GM18861 (cell line): Measurements from ENCODE around the gene GP1BA.
"Not testable (repeated sequence)": the region's sequence is repeated elsewhere in the genome, so short reads cannot be mapped to it uniquely, and the experiment has no call there.

ENCODE experiments used
- ATAC-seq: cut with Tn5 transposase; IDR thresholded peaks from one replicate; pipeline ENCODE4 v1.9.1; 2021; ENCODE audit not compliant: unreplicated experiment

GP1BA gene

GRCh38 chr17:4901108-4901647, 30.9 kb upstream of the GP1BA start:
- ATAC-seq: no peak

- no peak for ATAC-seq
Observed at GRCh38 chr17:4901648-4902344, 30.3 kb upstream of the GP1BA start.

- no peak for ATAC-seq
Observed at GRCh38 chr17:4902540-4902939, 29.5 kb upstream of the GP1BA start.

GRCh38 chr17:4903051-4903818, 28.8 kb upstream of the GP1BA start, which contains the start of gene CHRNE:
Gene CHRNE, minus strand, starts transcription at chr17:4903098. Its CDS starts 35 bp downstream, at chr17:4903063.
- ATAC-seq: no peak

GRCh38 chr17:4906642-4907041, 25.4 kb upstream of the GP1BA start:
- not testable (repeated sequence) for ATAC-seq

GRCh38 chr17:4908301-4908700, 23.8 kb upstream of the GP1BA start:
- ATAC-seq: no peak

GRCh38 chr17:4908711-4909496, 23.2 kb upstream of the GP1BA start:
- no peak for ATAC-seq

GRCh38 chr17:4913994-4914393, 18.1 kb upstream of the GP1BA start:
- no peak for ATAC-seq

GRCh38 chr17:4914551-4914950, 17.5 kb upstream of the GP1BA start:
- not testable (repeated sequence) for ATAC-seq

- ATAC-seq: no peak
Observed at GRCh38 chr17:4919511-4920047, 12.5 kb upstream of the GP1BA start.

GRCh38 chr17:4920351-4921048, 11.6 kb upstream of the GP1BA start:
- no peak for ATAC-seq

- no peak for ATAC-seq
Observed at GRCh38 chr17:4921320-4921719, 10.8 kb upstream of the GP1BA start.

- not testable (repeated sequence) for ATAC-seq
Observed at GRCh38 chr17:4926577-4927335, 5.3 kb upstream of the GP1BA start.

GRCh38 chr17:4928881-4929280, 3.2 kb upstream of the GP1BA start:
- ATAC-seq: no peak

- ATAC-seq: no peak
Observed at GRCh38 chr17:4932756-4933155, 679 bp downstream of the GP1BA start.

- ATAC-seq: no peak
Observed at GRCh38 chr17:4933646-4934045, 1.6 kb downstream of the GP1BA start.

GRCh38 chr17:4934173-4934979, 2.3 kb downstream of the GP1BA start:
- no peak for ATAC-seq

GRCh38 chr17:4935650-4936049, 3.6 kb downstream of the GP1BA start:
- ATAC-seq: no peak

GRCh38 chr17:4936436-4936835, 4.4 kb downstream of the GP1BA start:
- ATAC-seq: no peak
